HG03060 (cell line): ENCODE data around the gene EPM2A.

ENCODE experiments used
- ATAC-seq: cut with Tn5 transposase; IDR thresholded peaks from one replicate; pipeline ENCODE4 v1.9.1; 2021; ENCODE audit warnings: low read depth, moderate number of reproducible peaks; ENCODE audit not compliant: unreplicated experiment

The EPM2A gene

GRCh38 chr6:145688493-145688905 lies 46.8 kb downstream of the EPM2A start:
- no peak for ATAC-seq

GRCh38 chr6:145685932-145686331 lies 49.4 kb downstream of the EPM2A start:
- ATAC-seq, result no peak

GRCh38 chr6:145681965-145682364 lies 53.4 kb downstream of the EPM2A start:
- no peak for ATAC-seq

- no peak for ATAC-seq
Measured at GRCh38 chr6:145673504-145673903, 61.8 kb downstream of the EPM2A start.

- no peak for ATAC-seq
Measured at GRCh38 chr6:145670311-145670710, 65.0 kb downstream of the EPM2A start.

- ATAC-seq, result no peak
Measured at GRCh38 chr6:145669627-145670034, 65.7 kb downstream of the EPM2A start.

- ATAC-seq, result no peak
Measured at GRCh38 chr6:145668844-145669243, 66.5 kb downstream of the EPM2A start.

GRCh38 chr6:145660676-145661075 lies 74.6 kb downstream of the EPM2A start:
- no peak for ATAC-seq

- no peak for ATAC-seq
Measured at GRCh38 chr6:145656128-145656527, 79.2 kb downstream of the EPM2A start.

- ATAC-seq, result no peak
Measured at GRCh38 chr6:145652572-145652971, 82.7 kb downstream of the EPM2A start.

GRCh38 chr6:145651988-145652387 lies 83.3 kb downstream of the EPM2A start:
- ATAC-seq, result no peak

- ATAC-seq, result no peak
Measured at GRCh38 chr6:145648149-145648548, 87.2 kb downstream of the EPM2A start.

GRCh38 chr6:145647602-145648001 lies 87.7 kb downstream of the EPM2A start:
- no peak for ATAC-seq

GRCh38 chr6:145643760-145644159 lies 91.6 kb downstream of the EPM2A start:
- ATAC-seq, result no peak

- peak; percentile 81 for ATAC-seq
Measured at GRCh38 chr6:145633981-145634627, 101.2 kb downstream of the EPM2A start.

GRCh38 chr6:145632971-145633370 lies 102.3 kb downstream of the EPM2A start:
- ATAC-seq, result no peak

GRCh38 chr6:145631374-145631773 lies 103.9 kb downstream of the EPM2A start:
- ATAC-seq, result no peak

GRCh38 chr6:145630598-145630997 lies 104.7 kb downstream of the EPM2A start:
- no peak for ATAC-seq

- no peak for ATAC-seq
Measured at GRCh38 chr6:145629478-145629877, 105.8 kb downstream of the EPM2A start.

- ATAC-seq, result no peak
Measured at GRCh38 chr6:145627451-145627850, 107.9 kb downstream of the EPM2A start.

GRCh38 chr6:145626857-145627256 lies 108.5 kb downstream of the EPM2A start:
- ATAC-seq, result no peak

GRCh38 chr6:145623231-145623630 lies 112.1 kb downstream of the EPM2A start:
- ATAC-seq, result no peak

- no peak for ATAC-seq
Measured at GRCh38 chr6:145621776-145622175, 113.5 kb downstream of the EPM2A start.
